AG08395 (cell line): ENCODE results near the gene ZBTB49.

Experiments used
- DNase-seq: peaks from one replicate; pipeline ENCODE4 v3.0.0; 2012; ENCODE audit warnings: mixed read lengths, low spot score

ZBTB49 gene

GRCh38 chr4:4358093-4358854 lies 68.2 kb downstream of the ZBTB49 start:
- no peak for DNase-seq

- no peak for DNase-seq
Observed at GRCh38 chr4:4361883-4362282, 71.8 kb downstream of the ZBTB49 start.

GRCh38 chr4:4362991-4363697 lies 73.1 kb downstream of the ZBTB49 start:
- DNase-seq: peak; percentile 20

GRCh38 chr4:4364061-4364460 lies 74.0 kb downstream of the ZBTB49 start:
- DNase-seq: no peak

GRCh38 chr4:4364486-4365208 lies 74.6 kb downstream of the ZBTB49 start:
- no peak for DNase-seq

- no peak for DNase-seq
Observed at GRCh38 chr4:4368809-4369580, 78.9 kb downstream of the ZBTB49 start.
